ENCODE data around the gene HTR1E. TPM values are rescaled to one million over a fixed set of nuclear protein-coding genes. Genes with fewer than 3 reads are reported as not detected.
"Not testable (repeated sequence)": the region's sequence is repeated elsewhere in the genome, so short reads cannot be mapped to it uniquely, and the experiment has no call there.

HTR1E gene
- total and polyA plus RNA-seq, 2 experiments from 2014 or later = not detected

- H3K27me3 ChIP-seq (replicated peaks; ENCODE audit: insufficient read depth) = no peaks in the 10 kb centered on the region
- no peak overlapping the region for H3K4me3 ChIP-seq
- H3K27ac ChIP-seq = no peak overlapping the region
- H2AFZ ChIP-seq = no peak overlapping the region
- H3K36me3 ChIP-seq (ENCODE audit: low read depth) = no peaks in the 10 kb centered on the region
- H3K79me2 ChIP-seq (ENCODE audit: insufficient read depth) = no peaks in the 10 kb centered on the region
- no peaks in the 10 kb centered on the region for H3K9me3 ChIP-seq (ENCODE audit: low read depth)
- H3K4me1 ChIP-seq (ENCODE audit: insufficient read depth) = no peaks in the 10 kb centered on the region
- no peaks in the 10 kb centered on the region for H3F3A ChIP-seq (ENCODE audit: insufficient read depth)
- TF ChIP-seq EZH2 (IDR thresholded peaks at IDR 0.05; ENCODE audit: insufficient read depth, poor library complexity, severe bottlenecking) = no peak
- no peak for TF ChIP-seq EZH2phosphoT487 (IDR thresholded peaks at IDR 0.05; ENCODE audit: insufficient read depth, low read depth)
- no peaks in the 10 kb centered on the region for H4K20me1 ChIP-seq (ENCODE audit: insufficient read depth)
- no peak for DNase-seq
- WGBS, 2 experiments (ENCODE audit: low coverage in 1 of 2, low lambda C conversion rate in 2 of 2, missing lambda C conversion rate in 2 of 2) = 12 to 21% methylated on average over 2 of the region's 2 CpGs
- no peak overlapping the region for H3K9ac ChIP-seq
- no peak overlapping the region for H3K4me2 ChIP-seq (ENCODE audit: unreplicated experiment)
- H3K9me2 ChIP-seq (ENCODE audit: insufficient read depth) = no peaks in the 10 kb centered on the region
- in situ Hi-C loops (cut with MboI) = no loop called here
Observed at GRCh38 chr6:86916393-86916792, 20.9 kb upstream of the HTR1E start.

GRCh38 chr6:86927138-86927537 lies 10.2 kb upstream of the HTR1E start:
- H3K9me3 ChIP-seq (ENCODE audit: low read depth); H3K4me3 ChIP-seq; DNase-seq; H3F3A ChIP-seq (ENCODE audit: insufficient read depth); H3K79me2 ChIP-seq (ENCODE audit: insufficient read depth); H3K4me2 ChIP-seq (ENCODE audit: unreplicated experiment); H4K20me1 ChIP-seq (ENCODE audit: insufficient read depth); in situ Hi-C loops (cut with MboI); H3K27ac ChIP-seq; H3K36me3 ChIP-seq (ENCODE audit: low read depth); H3K27me3 ChIP-seq (replicated peaks; ENCODE audit: insufficient read depth); H3K4me1 ChIP-seq (ENCODE audit: insufficient read depth); H3K9me2 ChIP-seq (ENCODE audit: insufficient read depth); H2AFZ ChIP-seq; H3K9ac ChIP-seq: not testable (repeated sequence)
- WGBS, 2 experiments (ENCODE audit: low coverage in 1 of 2, low lambda C conversion rate in 2 of 2, missing lambda C conversion rate in 2 of 2) = 16 to 22% methylated on average over 2 of the region's 2 CpGs

GRCh38 chr6:86927859-86928258 lies 9.5 kb upstream of the HTR1E start:
- not testable (repeated sequence) for H3K27me3 ChIP-seq (replicated peaks; ENCODE audit: insufficient read depth)

GRCh38 chr6:86934365-86934764 lies 3.0 kb upstream of the HTR1E start:
- peaks cover 23% of the 10 kb centered on the region for H3K27me3 ChIP-seq (replicated peaks; ENCODE audit: insufficient read depth)
- H3F3A ChIP-seq (ENCODE audit: insufficient read depth) = no peaks in the 10 kb centered on the region
- no peaks in the 10 kb centered on the region for H4K20me1 ChIP-seq (ENCODE audit: insufficient read depth)
- H3K4me3 ChIP-seq = no peak overlapping the region
- H3K27ac ChIP-seq = no peak overlapping the region
- H3K9ac ChIP-seq = no peak overlapping the region
- WGBS, 2 experiments (ENCODE audit: low coverage in 1 of 2, low lambda C conversion rate in 2 of 2, missing lambda C conversion rate in 2 of 2) = 0% methylated on average over 1 of the region's 1 CpG
- H3K9me2 ChIP-seq (ENCODE audit: insufficient read depth) = no peaks in the 10 kb centered on the region
- H3K36me3 ChIP-seq (ENCODE audit: low read depth) = no peaks in the 10 kb centered on the region
- no peak for DNase-seq
- TF ChIP-seq EZH2 (IDR thresholded peaks at IDR 0.05; ENCODE audit: insufficient read depth, poor library complexity, severe bottlenecking) (no peak), EZH2phosphoT487 (IDR thresholded peaks at IDR 0.05; ENCODE audit: insufficient read depth, low read depth) (no peak)
- no peak overlapping the region for H3K4me2 ChIP-seq (ENCODE audit: unreplicated experiment)
- no peaks in the 10 kb centered on the region for H3K4me1 ChIP-seq (ENCODE audit: insufficient read depth)
- no peaks in the 10 kb centered on the region for H3K79me2 ChIP-seq (ENCODE audit: insufficient read depth)
- in situ Hi-C loops (cut with MboI) = no loop called here
- H2AFZ ChIP-seq = no peak overlapping the region
- H3K9me3 ChIP-seq (ENCODE audit: low read depth) = no peaks in the 10 kb centered on the region

More at GRCh38 chr6:86927859-86928258, 9.5 kb upstream of the HTR1E start:
- H3F3A ChIP-seq (ENCODE audit: insufficient read depth); H3K4me1 ChIP-seq (ENCODE audit: insufficient read depth); H3K36me3 ChIP-seq (ENCODE audit: low read depth); DNase-seq; H3K4me2 ChIP-seq (ENCODE audit: unreplicated experiment); H3K9ac ChIP-seq; H3K9me2 ChIP-seq (ENCODE audit: insufficient read depth); H3K4me3 ChIP-seq; in situ Hi-C loops (cut with MboI); H2AFZ ChIP-seq; H4K20me1 ChIP-seq (ENCODE audit: insufficient read depth); H3K79me2 ChIP-seq (ENCODE audit: insufficient read depth); H3K27ac ChIP-seq; H3K9me3 ChIP-seq (ENCODE audit: low read depth): not testable (repeated sequence)
- WGBS, 2 experiments (ENCODE audit: low coverage in 1 of 2, low lambda C conversion rate in 2 of 2, missing lambda C conversion rate in 2 of 2) = 67 to 72% methylated on average over 11 of the region's 11 CpGs

- no peak for TF ChIP-seq EZH2phosphoT487 (IDR thresholded peaks at IDR 0.05; ENCODE audit: insufficient read depth, low read depth)
- peak overlapping the region; percentile 68 for H3K4me2 ChIP-seq (ENCODE audit: unreplicated experiment)
- no peaks in the 10 kb centered on the region for H3F3A ChIP-seq (ENCODE audit: insufficient read depth)
- no peak overlapping the region for H3K9ac ChIP-seq
- peak overlapping the region; percentile 44; the same call in 1 of the 2 replicates for H3K4me3 ChIP-seq
- no peaks in the 10 kb centered on the region for H3K9me3 ChIP-seq (ENCODE audit: low read depth)
- peak overlapping the region; percentile 54 for H2AFZ ChIP-seq
- H3K79me2 ChIP-seq (ENCODE audit: insufficient read depth) = no peaks in the 10 kb centered on the region
- WGBS, 2 experiments (ENCODE audit: low coverage in 1 of 2, low lambda C conversion rate in 2 of 2, missing lambda C conversion rate in 2 of 2) = 3 to 6% methylated on average over 12 of the region's 12 CpGs
- H3K9me2 ChIP-seq (ENCODE audit: insufficient read depth) = no peaks in the 10 kb centered on the region
- H3K27me3 ChIP-seq (replicated peaks; ENCODE audit: insufficient read depth) = peaks cover 23% of the 10 kb centered on the region
- no peak for DNase-seq
- H3K36me3 ChIP-seq (ENCODE audit: low read depth) = no peaks in the 10 kb centered on the region
- no peaks in the 10 kb centered on the region for H3K4me1 ChIP-seq (ENCODE audit: insufficient read depth)
- no peaks in the 10 kb centered on the region for H4K20me1 ChIP-seq (ENCODE audit: insufficient read depth)
- no peak overlapping the region for H3K27ac ChIP-seq
- in situ Hi-C loops (cut with MboI) = no loop called here
Observed at GRCh38 chr6:86936834-86937218, 502 bp upstream of the HTR1E start.
